Middle frontal gyrus (tissue), 1 donor: ENCODE measurements around the gene ZNF487.

ENCODE experiments used
- DNase-seq: peaks from one replicate; pipeline ENCODE4 v3.0.0-alpha.2; 2015; ENCODE audit warnings: low spot score; ENCODE audit errors: extremely low spot score

ZNF487 gene

DNA sequence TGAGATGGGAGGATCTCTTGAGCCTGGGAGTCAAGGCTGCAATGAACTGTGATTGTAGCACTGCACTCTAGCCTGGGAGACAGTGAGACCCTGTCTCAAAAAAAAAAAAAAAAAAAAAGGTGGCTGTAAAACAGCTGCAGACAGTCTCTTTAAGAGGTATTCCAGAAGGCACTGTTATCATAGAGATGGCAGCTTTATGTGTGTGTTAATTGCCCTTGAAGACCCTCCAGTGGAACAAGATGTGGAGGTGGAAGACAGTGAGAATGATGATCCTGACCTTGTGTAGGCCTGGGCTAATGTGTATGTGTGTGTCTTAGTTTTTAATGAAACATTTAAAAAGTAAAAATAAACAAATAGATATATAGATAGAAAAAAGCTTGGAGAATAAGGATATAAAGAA, 66.0 kb downstream of the ZNF487 start:
- DNase-seq, result no peak

DNA sequence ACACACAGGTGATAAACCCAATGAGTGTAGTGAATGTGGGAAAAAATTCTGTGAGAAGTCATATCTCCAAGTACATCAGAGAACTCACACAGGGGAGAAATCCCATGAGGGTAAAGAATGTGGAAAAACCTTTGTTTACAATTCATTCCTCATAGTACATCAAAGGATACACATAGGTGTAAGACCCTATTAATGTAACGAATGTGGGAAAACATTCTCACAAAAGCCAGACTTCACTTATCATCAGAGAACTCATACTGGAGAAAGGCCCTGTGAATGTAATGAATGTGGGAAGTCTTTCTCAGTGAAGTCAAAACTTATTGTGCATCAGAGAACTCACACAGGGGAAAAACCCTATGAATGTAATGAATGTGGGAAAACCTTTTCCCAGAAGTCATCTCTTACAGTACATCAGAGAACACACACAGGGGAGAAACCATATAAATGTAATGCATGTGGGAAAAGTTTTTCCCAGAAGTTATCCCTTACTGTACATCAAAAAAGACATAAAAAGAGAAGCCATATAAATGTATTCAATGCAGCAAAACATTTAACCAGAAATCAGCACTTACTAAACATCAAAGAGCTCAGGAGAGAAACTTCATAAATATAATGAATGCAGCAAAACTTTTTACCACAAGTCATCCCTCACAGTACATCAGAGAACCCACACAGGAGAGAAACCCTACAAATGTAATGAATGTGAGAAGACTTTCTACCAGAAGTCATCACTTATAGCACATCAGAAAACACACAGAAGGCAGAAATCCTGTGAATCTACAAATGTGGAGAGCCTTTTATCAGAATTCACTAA, 87.7 kb downstream of the ZNF487 start:
- DNase-seq, result no peak
